Activated naive CD4-positive, alpha-beta T cell treated with anti-CD3 and anti-CD28 coated beads, Interleukin-2, amount 10 ng/mL, durations not matched to agents 7 days and 5 days (primary cell): Measurements from ENCODE around the gene MLNR.

ENCODE experiments used
- CTCF ChIA-PET: fragments of 350-600 bp; sonication (Branson Sonifier 250); formaldehyde crosslinking; loops from one replicate; lab custom pipeline; 2021; ENCODE audit warnings: antibody characterized with exemption; lab: Charles Lee
- DNase-seq: peaks from one replicate; pipeline ENCODE4 v3.0.0-alpha.2; 2020
- H3K27ac Mint-ChIP-seq: one replicate; pipeline ENCODE4 v1.8.0; 2021; ENCODE audit warnings: mild to moderate bottlenecking, moderate library complexity, mixed read lengths
- H3K27me3 Mint-ChIP-seq: one replicate; pipeline ENCODE4 v1.8.0; 2021; ENCODE audit warnings: mild to moderate bottlenecking, mixed read lengths
- H3K36me3 Mint-ChIP-seq: one replicate; pipeline ENCODE4 v1.8.0; 2021; ENCODE audit warnings: mixed read lengths
- H3K4me1 Mint-ChIP-seq: one replicate; pipeline ENCODE4 v1.8.0; 2021; ENCODE audit warnings: mixed read lengths
- H3K4me3 Mint-ChIP-seq: one replicate; pipeline ENCODE4 v1.8.0; 2021; ENCODE audit warnings: mild to moderate bottlenecking, moderate library complexity, mixed read lengths
- H3K9me3 Mint-ChIP-seq: one replicate; pipeline ENCODE4 v1.8.0; 2021; ENCODE audit warnings: mixed read lengths

The MLNR gene

DNA sequence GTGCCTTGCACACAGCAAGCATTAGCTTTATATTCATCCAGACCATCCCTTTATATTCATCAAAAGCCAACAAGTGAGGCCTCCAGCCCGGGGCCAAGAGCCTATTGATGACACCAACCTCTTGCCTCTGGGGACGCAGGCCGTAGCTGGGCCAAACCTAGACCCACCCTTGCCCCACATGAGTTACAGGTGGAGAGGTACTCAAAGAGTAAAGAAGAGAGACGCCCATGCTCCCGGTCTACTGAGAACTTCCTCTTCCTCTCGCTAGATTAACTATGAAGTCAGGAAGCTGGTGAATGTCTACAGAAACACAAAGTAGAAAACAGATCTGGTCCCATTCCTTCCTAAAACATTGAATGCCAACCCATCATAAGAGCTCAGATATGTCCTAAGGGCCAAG is 3.8 kb upstream of the MLNR start:
- Mint-ChIP-seq H3K4me3 (no peak overlapping the region), H3K4me1 (peaks cover 33% of the 10 kb centered on the region), H3K9me3 (peaks cover 12% of the 10 kb centered on the region), H3K36me3 (peaks cover 13% of the 10 kb centered on the region), H3K27me3 (peaks cover 44% of the 10 kb centered on the region), H3K27ac (no peak overlapping the region)
- CTCF ChIA-PET, result no interaction called here
- DNase-seq, result no peak

DNA sequence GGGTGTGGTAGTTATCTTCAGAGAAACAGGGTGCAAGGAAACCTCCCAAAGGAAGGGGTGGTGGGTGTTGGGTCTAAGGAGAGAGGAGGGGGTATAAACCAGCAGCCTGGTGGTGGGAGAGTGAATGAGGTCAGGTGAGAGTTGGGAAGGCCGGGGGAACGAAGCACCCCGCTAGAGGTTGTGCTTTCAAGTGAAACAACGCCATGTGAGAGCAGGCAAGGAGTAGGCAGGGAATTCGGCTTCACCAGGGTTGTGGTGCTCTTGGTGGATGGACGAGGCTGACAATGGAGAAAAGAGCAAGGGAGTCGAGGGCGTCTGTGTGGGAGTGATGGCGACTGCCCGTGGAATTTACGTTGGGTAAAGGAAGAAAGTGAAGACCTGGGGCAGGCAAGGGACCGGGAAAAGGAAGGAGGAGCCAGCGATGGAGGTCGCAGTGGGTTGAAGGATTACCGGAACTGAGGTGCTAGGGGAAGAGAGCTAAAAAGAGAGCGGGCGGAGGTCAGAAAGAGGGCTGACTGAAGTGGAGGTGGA is 2.1 kb upstream of the MLNR start:
- Mint-ChIP-seq H3K36me3 (peaks cover 8% of the 10 kb centered on the region), H3K4me1 (peaks cover 38% of the 10 kb centered on the region), H3K27me3 (peaks cover 61% of the 10 kb centered on the region), H3K9me3 (peaks cover 12% of the 10 kb centered on the region), H3K4me3 (no peak overlapping the region), H3K27ac (no peak overlapping the region)
- no peak for DNase-seq
- CTCF ChIA-PET, result no interaction called here

DNA sequence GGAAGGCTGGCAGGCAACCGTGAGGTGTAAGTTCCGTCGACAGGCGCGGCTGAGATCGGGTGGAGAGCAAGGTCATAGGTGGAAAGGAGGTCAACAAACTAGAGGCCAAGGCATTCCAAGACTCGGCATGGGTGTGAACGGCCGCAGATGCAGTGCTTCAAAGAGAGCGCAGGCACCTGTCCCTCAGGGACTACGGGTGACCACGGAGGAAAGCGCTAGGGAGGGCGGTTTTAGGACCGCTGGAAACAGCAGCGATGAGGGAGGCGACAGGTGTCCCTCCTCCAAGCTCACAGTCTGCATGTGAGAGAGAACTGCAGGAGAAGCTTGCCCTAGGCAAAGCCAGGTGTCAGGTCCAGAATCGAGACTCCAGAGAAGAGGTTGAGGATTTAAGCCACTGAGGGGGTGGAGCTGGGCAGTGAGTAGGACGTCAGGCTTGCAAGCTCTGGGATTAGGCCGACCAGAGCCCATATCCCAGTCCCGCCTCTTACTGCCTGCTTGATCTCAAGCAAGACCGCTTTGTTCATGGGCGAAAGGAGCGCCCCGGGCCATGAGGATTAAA is 1.6 kb upstream of the MLNR start:
- DNase-seq, result no peak
- Mint-ChIP-seq H3K4me1 (peaks cover 38% of the 10 kb centered on the region), H3K9me3 (peaks cover 12% of the 10 kb centered on the region), H3K27me3 (peaks cover 67% of the 10 kb centered on the region), H3K36me3 (peaks cover 8% of the 10 kb centered on the region), H3K27ac (no peak overlapping the region), H3K4me3 (peak overlapping the region; percentile 21)
- CTCF ChIA-PET, result no interaction called here

DNA sequence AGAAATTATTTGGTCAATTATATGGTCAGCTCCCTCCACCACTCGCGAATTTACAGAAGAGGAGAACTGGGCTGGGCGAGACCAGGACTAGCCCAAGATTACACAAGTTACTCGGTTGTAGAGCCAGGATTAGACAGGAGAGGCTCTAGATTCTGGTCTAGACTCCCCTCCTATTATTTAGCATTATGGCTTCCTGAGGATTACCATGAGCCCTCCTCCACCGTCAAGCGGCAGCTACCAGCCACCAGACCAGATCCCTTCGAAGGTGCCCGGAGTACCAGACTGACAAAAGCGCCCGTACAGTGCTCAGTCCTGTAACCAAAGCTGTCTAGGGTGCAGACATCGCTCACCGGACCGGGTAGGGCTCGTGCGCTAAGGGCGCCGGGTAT is 497 bp upstream of the MLNR start:
- CTCF ChIA-PET, result interaction anchor here (0.6 to 1.0 kb wide), 3 partner anchors 11 to 387 kb away, joined by 3 read pairs; partner anchors contain the start of gene CDADC1
- no peak for DNase-seq
- Mint-ChIP-seq H3K9me3 (peaks cover 12% of the 10 kb centered on the region), H3K36me3 (peaks cover 8% of the 10 kb centered on the region), H3K27me3 (peaks cover 78% of the 10 kb centered on the region), H3K27ac (peak overlapping the region; percentile 19), H3K4me3 (peak overlapping the region; percentile 63), H3K4me1 (peaks cover 34% of the 10 kb centered on the region)

DNA sequence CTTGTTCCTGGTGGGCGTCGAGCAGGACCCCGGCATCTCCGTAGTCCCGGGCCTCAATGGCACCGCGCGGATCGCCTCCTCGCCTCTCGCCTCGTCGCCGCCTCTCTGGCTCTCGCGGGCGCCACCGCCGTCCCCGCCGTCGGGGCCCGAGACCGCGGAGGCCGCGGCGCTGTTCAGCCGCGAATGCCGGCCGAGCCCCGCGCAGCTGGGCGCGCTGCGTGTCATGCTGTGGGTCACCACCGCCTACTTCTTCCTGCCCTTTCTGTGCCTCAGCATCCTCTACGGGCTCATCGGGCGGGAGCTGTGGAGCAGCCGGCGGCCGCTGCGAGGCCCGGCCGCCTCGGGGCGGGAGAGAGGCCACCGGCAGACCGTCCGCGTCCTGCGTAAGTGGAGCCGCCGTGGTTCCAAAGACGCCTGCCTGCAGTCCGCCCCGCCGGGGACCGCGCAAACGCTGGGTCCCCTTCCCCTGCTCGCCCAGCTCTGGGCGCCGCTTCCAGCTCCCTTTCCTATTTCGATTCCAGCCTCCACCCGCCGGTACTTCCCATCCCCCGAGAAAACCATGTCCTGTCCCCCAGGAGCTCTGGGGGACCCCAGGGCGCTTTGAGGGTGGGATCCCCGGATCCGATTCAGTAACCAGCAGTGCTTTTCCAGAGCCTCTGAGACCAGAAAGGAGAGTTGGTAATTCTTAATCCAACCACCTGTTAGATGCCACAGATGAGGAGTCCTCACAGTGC is 885 bp downstream of the MLNR start:
- Mint-ChIP-seq H3K27ac (no peak overlapping the region), H3K4me3 (peak overlapping the region; percentile 61), H3K36me3 (peaks cover 6% of the 10 kb centered on the region), H3K4me1 (peaks cover 23% of the 10 kb centered on the region), H3K27me3 (peaks cover 81% of the 10 kb centered on the region), H3K9me3 (peaks cover 5% of the 10 kb centered on the region)
- CTCF ChIA-PET, result no interaction called here
- no peak for DNase-seq

DNA sequence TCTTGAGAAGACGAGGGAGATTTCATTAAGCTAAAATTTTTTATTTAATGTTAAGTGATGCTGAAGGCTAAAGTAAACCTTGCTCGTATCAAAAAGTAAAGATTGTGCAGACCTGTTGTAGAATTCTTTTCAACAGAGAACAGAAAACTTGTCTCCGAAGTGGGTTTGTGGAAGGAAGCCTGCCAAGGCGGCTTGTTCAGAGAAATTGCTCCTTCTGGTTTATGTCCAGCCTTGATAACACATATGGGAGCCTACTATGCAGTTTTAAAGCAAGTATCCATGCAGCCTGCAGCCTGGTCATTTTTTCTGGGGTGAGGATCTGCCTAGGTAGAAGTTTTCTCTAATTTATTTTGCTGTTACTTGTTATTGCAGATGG is 1.4 kb downstream of the MLNR start:
- Mint-ChIP-seq H3K36me3 (peaks cover 2% of the 10 kb centered on the region), H3K4me1 (peaks cover 18% of the 10 kb centered on the region), H3K9me3 (no peaks in the 10 kb centered on the region), H3K27ac (no peak overlapping the region), H3K4me3 (peak overlapping the region; percentile 12), H3K27me3 (peaks cover 85% of the 10 kb centered on the region)
- CTCF ChIA-PET, result no interaction called here
- no peak for DNase-seq

DNA sequence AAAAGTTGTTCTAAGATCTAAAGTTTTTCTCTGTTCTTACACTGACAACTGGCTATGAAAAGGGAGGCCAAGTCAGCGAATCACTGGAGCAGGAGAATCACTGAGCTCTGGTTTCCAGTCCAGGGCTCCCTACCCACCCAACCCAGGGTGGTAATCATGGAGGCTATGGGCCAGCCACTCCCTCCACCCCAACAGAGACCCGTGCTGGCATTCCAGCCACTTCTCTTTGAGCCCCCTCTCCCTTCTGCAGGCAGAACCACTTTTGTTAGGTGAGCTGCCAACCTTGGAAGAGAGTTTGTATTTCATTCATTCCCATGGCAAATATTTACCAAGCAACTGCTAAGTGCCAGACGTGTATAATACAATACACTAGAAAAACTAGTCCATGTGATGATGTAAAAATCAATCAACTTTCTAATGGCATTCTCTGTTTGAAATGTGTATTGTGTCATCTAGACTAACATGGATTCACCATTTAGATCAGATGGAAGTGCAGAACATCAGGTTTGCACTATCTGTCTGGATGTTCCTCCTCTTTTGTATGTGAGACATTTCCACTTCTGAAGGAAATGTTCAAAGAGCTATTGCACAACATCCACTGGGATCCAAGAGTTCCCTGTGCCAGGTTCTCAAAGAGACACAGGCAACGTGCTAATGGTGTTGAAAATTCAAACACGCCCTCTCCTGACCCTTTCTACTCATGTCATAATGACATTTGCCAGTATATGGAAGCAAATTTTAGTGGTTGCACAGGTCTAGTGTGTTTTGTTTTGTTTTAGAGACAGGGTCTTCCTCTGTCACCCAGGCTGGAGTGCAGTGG is 5.3 kb downstream of the MLNR start:
- no peaks in the 10 kb centered on the region for H3K9me3 Mint-ChIP-seq
- H3K4me1 Mint-ChIP-seq, result peaks cover 9% of the 10 kb centered on the region
- CTCF ChIA-PET, result interaction anchor here (1.2 kb wide), 1 partner anchor 11 kb away, joined by 3 read pairs; no protein-coding TSS in a partner anchor
- H3K4me3 Mint-ChIP-seq, result no peak overlapping the region
- DNase-seq, result no peak
- peaks cover 2% of the 10 kb centered on the region for H3K36me3 Mint-ChIP-seq
- H3K27ac Mint-ChIP-seq, result no peak overlapping the region
- peaks cover 54% of the 10 kb centered on the region for H3K27me3 Mint-ChIP-seq

DNA sequence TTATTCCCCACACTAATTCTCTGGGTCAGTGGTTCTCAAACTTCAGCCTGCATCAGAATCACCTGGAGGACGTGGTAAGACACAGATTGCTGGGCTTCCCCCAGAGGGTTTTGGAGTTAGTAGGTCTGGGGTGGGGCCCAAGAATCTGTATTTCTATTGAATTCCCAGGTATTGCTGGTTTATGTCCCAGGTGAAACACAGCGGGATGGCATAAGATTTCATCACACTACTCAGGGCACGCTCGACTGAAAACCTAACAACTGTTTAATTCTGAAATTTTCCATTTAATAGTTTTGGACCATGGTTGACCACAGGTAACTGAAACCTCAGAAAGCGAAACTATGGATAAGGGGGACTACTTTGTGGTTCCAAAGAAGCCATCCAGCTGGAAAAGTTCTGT is 6.5 kb downstream of the MLNR start:
- Mint-ChIP-seq H3K4me3 (no peak overlapping the region), H3K9me3 (no peaks in the 10 kb centered on the region), H3K27me3 (peaks cover 42% of the 10 kb centered on the region), H3K36me3 (no peaks in the 10 kb centered on the region), H3K4me1 (peaks cover 3% of the 10 kb centered on the region), H3K27ac (no peak overlapping the region)
- CTCF ChIA-PET, result interaction anchor here (0.6 kb wide), 1 partner anchor 270 kb away, joined by 3 read pairs; no protein-coding TSS in a partner anchor
- DNase-seq, result no peak

DNA sequence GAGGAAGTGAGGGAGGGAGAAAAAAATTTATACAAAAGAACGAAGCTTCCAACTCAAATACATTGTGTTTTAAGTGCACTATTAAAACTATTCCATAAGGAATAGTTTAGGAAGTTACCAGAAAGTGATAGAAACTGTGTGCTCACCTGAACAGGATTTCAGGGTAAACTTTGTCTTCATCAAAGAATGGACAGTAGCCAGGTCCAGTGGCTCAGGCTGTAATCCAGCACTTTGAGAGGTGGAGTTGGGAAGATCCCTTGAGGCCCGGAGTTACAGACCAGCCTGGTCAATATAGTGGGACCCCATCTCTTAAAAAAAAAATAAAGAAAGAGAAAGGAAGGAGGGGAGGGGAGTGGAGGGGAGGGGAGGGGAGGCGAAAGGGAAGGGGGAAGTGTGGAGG is 14.6 kb downstream of the MLNR start:
- CTCF ChIA-PET, result no interaction called here
- Mint-ChIP-seq H3K4me1 (no peaks in the 10 kb centered on the region), H3K27me3 (peaks cover 21% of the 10 kb centered on the region), H3K9me3 (no peaks in the 10 kb centered on the region), H3K4me3 (no peak overlapping the region), H3K36me3 (no peaks in the 10 kb centered on the region), H3K27ac (no peak overlapping the region)
- no peak for DNase-seq

DNA sequence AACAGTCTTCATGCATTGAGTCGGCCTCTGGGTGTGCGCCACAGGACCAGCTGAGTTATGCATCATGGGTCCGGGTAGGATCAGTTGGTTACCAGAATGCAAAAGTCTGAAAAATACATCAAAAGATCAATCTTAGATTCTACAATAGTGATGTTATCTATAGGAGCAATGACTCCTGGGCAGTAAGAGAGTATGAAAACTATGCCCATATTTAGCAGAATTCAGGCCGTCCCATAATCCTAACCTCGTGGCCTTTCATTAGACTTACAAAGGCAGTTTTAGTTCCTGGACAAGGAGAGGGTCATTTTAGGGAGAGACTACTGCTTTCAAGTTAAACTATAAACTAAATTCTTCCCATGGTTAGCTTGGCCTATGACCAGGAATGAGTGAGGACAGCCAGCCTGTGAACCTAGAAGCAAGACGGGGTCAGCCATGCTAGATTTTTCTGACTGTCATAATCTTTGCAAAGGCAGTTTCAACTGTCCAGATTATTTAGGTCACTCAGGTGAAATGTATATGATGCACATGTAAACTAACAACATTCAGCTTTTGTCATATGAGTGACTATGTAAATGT is 15.8 kb downstream of the MLNR start:
- peaks cover 21% of the 10 kb centered on the region for H3K27me3 Mint-ChIP-seq
- no peaks in the 10 kb centered on the region for H3K36me3 Mint-ChIP-seq
- CTCF ChIA-PET, result interaction anchor here (1.5 to 9.9 kb wide), 2 partner anchors 10 to 46 kb away, joined by 3 to 97 read pairs; no protein-coding TSS in a partner anchor
- H3K4me1 Mint-ChIP-seq, result no peaks in the 10 kb centered on the region
- no peak overlapping the region for H3K27ac Mint-ChIP-seq
- DNase-seq, result no peak
- no peak overlapping the region for H3K4me3 Mint-ChIP-seq
- H3K9me3 Mint-ChIP-seq, result no peaks in the 10 kb centered on the region

DNA sequence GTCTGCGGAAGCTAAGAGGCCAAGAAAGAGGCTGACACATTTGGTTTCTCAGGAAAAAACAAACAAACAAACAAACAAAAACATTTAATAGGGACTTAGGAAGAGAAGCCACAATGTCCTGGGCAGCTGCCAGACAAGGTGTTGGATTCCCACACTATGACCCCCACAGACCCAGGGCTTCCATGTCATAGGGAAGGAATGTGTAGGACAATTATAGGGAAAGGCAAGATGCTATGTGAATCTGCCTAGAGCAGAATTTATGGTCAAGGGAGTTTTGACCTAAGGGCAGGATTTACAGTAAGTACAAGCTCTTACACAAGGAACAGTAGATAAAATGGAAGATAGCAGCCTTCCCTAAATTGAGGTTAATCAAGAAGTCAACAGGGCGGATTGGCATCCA is 18.5 kb downstream of the MLNR start:
- H3K9me3 Mint-ChIP-seq, result no peaks in the 10 kb centered on the region
- peaks cover 36% of the 10 kb centered on the region for H3K27me3 Mint-ChIP-seq
- no peak for DNase-seq
- no peaks in the 10 kb centered on the region for H3K4me1 Mint-ChIP-seq
- no peak overlapping the region for H3K4me3 Mint-ChIP-seq
- CTCF ChIA-PET, result interaction anchor here (2.3 to 9.9 kb wide), 2 partner anchors 10 to 43 kb away, joined by 7 to 97 read pairs; partner anchors contain the start of gene CDADC1
- H3K27ac Mint-ChIP-seq, result no peak overlapping the region
- H3K36me3 Mint-ChIP-seq, result no peaks in the 10 kb centered on the region

DNA sequence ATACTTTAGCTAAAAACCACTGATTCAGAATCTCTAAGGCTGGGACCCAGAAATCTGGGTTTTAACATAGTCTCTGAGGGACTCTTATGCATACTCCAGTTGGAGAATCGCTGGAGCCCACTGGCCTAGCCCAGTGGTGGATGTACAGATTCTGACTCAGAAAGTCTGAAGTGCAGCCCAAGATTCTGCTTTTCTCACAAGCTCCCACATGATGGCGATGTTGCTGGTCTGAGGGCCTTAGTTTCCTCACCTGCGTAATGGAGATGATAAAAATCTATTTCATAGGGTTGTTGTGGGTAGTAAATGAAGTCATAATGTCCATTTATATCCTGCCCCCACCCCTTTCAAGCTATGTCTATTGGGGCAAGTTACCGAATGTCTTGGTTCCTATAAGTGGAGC is 19.9 kb downstream of the MLNR start:
- CTCF ChIA-PET, result interaction anchor here (0.8 to 9.9 kb wide), 12 partner anchors 8 to 368 kb away, joined by 3 to 97 read pairs (median 3); partner anchors contain the start of gene CDADC1
- no peak overlapping the region for H3K4me3 Mint-ChIP-seq
- no peaks in the 10 kb centered on the region for H3K9me3 Mint-ChIP-seq
- no peaks in the 10 kb centered on the region for H3K36me3 Mint-ChIP-seq
- no peaks in the 10 kb centered on the region for H3K4me1 Mint-ChIP-seq
- no peak overlapping the region for H3K27ac Mint-ChIP-seq
- peak; percentile 63 for DNase-seq
- peaks cover 43% of the 10 kb centered on the region for H3K27me3 Mint-ChIP-seq

DNA sequence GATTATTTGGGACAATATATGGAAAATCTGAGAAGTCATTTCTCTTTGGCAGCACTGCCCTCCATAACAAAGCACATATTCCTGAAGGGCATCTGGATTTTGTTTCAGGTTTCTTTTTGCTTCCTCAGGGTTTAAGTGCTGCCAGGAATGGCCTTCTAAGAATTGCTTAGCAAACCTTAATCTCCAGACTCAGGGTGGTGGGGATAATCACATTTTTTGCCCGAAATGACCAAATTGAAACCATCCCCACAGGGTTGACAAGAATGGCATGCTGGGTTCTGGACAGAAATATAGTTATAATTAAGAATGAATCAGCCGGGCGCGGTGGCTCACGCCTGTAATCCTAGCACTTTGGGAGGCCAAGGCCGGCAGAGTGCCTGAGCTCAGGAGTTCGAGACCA is 21.2 kb downstream of the MLNR start:
- Mint-ChIP-seq H3K4me1 (no peaks in the 10 kb centered on the region), H3K9me3 (no peaks in the 10 kb centered on the region), H3K27ac (no peak overlapping the region), H3K27me3 (peaks cover 39% of the 10 kb centered on the region), H3K4me3 (no peak overlapping the region), H3K36me3 (no peaks in the 10 kb centered on the region)
- no peak for DNase-seq
- CTCF ChIA-PET, result interaction anchor here (0.7 to 9.9 kb wide), 4 partner anchors 10 to 364 kb away, joined by 3 to 97 read pairs (median 4); no protein-coding TSS in a partner anchor
